NOMO-1 treated with DMSO at 0.1 percent for 48 hours (cell line): ENCODE measurements around the gene DUS1L.
A peak's percentile ranks its signal among the peaks of the same experiment; 100 is the strongest.

ENCODE experiments used
- DNase-seq: peaks from one replicate; lab custom pipeline; 2025; ENCODE audit not compliant: unreplicated experiment; lab: John Stamatoyannopoulos, UW

DUS1L gene

DNA sequence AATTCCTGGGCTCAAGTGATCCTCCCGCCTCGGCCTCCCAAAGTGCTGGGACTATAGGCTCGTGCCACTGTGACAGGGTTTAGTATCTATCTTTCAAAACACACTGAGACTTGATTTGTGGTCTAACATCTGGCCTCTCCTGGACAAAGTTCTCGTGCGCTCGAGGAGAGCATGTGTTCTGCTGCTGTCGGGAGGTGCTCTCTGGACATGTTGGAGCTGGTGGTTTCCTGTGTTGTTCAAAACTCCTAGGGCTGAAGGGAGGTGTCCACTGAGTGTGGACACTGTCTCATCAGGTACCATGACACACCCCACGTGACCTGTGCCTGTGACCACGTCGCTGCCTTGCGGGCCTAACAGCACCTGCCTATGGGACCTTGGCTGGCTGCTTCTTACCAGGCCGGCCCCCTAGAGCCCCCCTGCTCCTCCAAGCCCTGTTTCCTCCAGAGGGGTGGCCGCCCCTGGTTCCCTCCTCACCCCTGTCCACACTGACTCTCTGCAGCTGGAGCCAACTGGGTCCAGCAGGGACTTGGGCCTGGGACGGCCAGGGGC lies 19.6 kb downstream of the DUS1L start:
- no peak for DNase-seq

DNA sequence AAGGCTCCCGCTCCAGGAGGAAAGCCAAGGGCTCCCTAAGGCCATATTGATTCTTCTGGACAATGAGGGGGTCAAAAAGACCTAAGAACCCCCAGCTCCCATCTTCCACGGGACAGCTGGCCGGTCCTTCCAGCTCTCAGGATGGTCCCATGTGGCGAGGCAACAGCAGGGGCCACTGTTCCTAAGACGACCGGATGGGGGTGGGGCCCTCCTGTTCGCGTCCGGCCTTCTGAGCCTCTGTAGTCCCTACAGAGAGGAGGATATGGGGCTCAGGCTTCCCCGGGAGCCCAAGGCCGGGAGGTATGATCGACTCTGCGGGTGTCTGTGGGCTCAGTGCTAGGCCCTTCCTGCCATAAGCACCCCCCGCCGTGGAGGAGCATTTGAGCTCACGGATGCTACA lies 22.1 kb downstream of the DUS1L start:
- no peak for DNase-seq

- DNase-seq, result no peak
Measured at GRCh38 chr17:82042649-82043048, 23.0 kb downstream of the DUS1L start.

GRCh38 chr17:82041144-82041814 lies 24.3 kb downstream of the DUS1L start:
- peak; percentile 10 for DNase-seq

DNA sequence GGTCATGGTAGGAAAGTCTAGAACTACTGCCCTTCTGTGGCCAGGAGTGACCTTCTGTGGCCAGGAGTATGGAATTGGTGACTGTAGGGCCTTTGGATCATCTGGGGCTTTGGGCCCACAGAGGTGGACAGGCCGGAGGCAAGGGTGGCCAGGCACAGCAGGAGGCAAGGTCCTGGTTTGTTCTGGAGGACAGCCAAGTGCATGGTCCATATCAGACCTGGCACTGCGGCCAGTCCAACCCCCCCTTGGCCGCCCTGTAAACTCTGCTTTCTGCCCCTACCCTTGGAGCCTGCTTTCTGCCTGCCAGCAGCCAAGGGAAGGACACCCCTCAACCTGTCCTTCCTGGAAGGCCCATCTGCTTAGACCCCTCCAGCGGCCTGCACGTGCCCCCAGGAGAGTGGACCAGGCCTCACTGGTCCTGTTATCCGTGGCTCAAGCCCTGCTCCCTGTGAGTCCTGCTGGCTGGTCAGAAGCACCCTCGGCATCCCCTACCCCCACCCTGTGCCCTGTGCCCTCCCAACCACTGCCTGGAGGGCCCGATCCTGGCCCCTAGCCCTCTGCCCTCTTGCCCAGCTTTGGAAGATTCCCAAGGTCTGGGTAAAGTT lies 25.8 kb downstream of the DUS1L start:
- no peak for DNase-seq

- peak; percentile 19 for DNase-seq
Measured at GRCh38 chr17:82038796-82039409, 26.7 kb downstream of the DUS1L start.

- DNase-seq, result no peak
Measured at GRCh38 chr17:82037889-82038195, 27.8 kb downstream of the DUS1L start.

DNA sequence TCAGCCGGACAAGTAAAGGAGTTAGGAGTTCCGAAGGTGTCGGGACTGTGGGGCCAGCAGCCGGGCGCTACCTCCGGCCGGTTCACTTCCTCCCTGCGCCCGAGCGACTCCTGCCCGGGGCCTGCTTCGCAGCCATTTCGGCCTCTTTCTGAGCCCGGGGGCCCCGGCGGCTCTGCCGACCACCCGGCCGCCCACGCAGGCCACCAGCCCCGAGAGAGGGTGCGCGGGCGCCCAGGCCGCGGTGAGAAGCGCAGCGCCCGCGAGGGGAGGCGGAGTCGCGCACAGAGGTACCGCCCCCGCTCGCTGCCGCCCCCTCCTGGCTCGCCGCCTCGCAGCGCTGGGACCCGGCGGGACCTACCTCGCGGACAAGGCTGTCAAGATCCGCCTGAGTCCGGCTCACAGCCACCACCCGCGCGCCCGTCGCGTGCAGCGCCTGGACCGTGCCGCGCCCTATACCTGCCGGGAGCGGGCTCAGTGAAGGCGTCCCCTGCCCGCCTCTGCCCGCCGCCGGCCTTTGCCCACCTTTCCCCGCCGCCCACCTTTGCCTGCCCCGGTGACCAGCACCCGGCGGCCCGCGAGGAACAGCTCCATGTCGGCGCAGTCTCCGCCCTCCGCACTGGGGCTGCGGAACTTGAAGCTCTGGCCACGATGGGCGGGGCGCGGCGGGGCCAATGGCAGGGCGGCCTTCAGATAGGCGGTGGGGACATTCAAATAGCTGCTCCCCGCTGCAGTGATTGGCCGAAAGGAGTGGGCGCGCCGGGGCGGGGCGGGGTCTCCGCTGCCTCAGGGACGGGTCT lies 28.3 kb downstream of the DUS1L start, which contains the start of gene DCXR:
TSS of gene DCXR (minus strand) at position 606 of the 797 bp plus-strand sequence. CDS start at position 591, 15 bp downstream.
- DNase-seq, result peak; percentile 97

- no peak for DNase-seq
Measured at GRCh38 chr17:82036634-82037091, 28.9 kb downstream of the DUS1L start.

DNA sequence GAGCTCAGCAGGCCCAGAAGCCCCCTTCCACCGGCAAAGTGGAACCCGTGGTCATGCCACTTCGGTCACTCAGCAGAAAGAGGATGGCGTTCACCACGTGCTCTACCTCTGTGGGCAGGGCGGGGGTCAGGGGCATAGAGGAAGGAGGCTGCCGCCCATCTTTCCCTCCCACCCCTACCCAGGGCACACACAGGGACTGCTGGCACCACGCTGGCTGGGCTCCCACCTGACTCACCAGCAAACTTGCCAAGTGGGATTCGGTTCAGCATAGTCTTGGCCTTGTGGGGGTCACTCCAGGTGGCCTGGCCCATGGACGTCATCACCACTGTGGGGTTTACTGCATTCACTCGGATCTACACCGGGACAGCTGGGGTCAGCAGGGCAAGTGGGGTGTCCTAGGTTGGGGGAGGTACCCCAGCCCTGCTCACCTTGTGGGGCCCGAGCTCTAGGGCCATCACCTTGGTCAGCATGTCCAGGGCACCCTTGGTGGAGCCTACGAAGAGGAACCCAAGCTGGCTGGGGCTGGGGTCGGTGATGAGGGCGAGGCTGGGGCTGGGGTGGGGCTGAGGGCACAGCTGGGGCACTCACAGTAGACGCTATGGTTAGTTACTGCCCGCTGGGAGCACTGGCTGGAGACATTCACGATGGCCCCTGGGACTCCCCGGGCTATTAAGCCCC lies 29.5 kb downstream of the DUS1L start:
- no peak for DNase-seq

- DNase-seq, result no peak
Measured at GRCh38 chr17:82035488-82035887, 30.1 kb downstream of the DUS1L start.

DNA sequence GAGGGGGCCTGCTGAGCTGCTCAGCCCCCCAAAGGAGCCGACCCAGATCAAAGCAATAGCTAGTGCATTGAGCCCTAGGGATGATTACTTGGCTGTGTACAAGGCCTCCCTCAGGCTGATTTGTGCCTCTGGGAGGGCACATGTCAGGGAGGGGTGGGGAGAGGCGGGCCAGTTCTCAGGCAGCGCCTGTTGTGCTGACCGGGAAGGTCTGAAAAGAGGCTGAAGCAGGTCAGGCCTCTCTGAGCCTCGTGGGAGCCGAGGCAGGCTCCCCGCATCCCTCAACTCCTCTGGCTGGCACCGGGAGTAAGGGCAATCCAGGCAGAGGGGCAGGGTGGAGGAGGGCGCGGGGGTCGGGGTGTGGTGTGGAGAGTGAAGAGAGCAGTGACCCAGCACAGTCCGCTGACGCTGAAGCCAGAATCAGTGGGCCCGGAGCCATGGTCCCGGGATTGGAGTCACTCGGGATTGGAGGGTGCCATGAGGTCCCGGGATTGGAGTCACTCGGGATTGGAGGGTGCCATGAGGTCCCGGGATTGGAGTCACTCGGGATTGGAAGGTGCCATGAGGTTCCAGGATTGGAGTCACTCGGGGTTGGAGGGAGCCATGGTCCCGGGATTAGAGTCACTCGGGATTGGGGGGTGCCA lies 31.1 kb downstream of the DUS1L start:
- DNase-seq, result no peak

- DNase-seq, result no peak
Measured at GRCh38 chr17:82033359-82034085, 32.1 kb downstream of the DUS1L start.

DNA sequence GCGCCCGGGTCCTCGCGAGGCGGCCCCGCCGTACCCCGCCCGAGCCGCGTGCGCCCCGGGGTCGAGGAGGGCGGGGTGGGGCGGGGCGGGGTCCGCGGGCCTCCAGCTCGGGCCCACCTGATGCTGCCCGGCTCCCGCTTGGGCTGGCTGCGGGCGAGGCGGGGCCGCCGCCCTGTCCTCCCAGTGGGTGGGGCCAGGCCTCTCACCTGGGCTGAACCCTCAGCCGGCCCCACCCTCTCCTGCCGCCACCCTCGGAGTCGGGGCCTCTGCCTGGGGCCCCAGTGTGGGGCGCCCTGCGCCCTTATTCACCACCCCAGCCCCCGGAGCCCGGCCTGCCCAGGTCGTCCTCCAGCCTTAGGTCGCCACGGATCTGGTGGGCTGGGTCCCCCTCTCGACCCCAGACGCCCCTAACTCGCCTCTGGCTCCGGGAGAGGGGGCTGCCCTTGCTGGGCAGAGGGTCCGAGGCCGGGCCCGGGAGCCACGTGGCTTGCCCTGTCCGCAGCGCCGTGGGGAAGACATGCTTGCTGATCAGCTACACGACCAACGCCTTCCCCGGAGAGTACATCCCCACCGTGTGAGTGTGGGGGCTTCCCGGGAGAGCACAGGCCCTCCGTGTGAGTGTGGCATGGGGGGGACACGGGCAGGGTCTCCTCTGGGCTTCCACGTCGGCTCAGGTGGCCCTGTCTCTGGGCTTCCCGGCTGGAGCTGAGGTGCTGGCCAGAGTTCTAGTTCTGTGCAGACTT lies 33.5 kb downstream of the DUS1L start:
- no peak for DNase-seq

- no peak for DNase-seq
Measured at GRCh38 chr17:82031303-82031884, 34.2 kb downstream of the DUS1L start, which contains the start of gene RAC3. Gene RAC3, plus strand, starts transcription at chr17:82031678. Its CDS starts 84 bp downstream, at chr17:82031762.

GRCh38 chr17:82030470-82031302 lies 34.9 kb downstream of the DUS1L start:
- peak; percentile 79 for DNase-seq

- DNase-seq, result no peak
Measured at GRCh38 chr17:82029990-82030469, 35.6 kb downstream of the DUS1L start.
